Ascending aorta (tissue), 2 donors: ENCODE results near the gene STXBP5L. TPM values are rescaled to one million over a fixed set of nuclear protein-coding genes. Genes with fewer than 3 reads are reported as not detected.
"Not testable (repeated sequence)": the region's sequence is repeated elsewhere in the genome, so short reads cannot be mapped to it uniquely, and the experiment has no call there.

ENCODE experiments used
- DNase-seq, 2 donors: peaks; one replicate each; pipeline ENCODE4 v3.0.0-alpha.2; 2019; ENCODE audit warnings: low spot score in 2 of 2
- H3K27ac ChIP-seq, 2 donors: fragments of 200-600 bp; sonication (generic); one replicate each; pipeline ENCODE4 v1.5.1; 2016 to 2017; ENCODE audit warnings: mild to moderate bottlenecking in 1 of 2
- H3K27me3 ChIP-seq: fragments of 200-600 bp; sonication (generic); one replicate; pipeline ENCODE4 v1.5.1; 2017
- H3K36me3 ChIP-seq, 2 donors: fragments of 200-600 bp; sonication (generic); one replicate each; pipeline ENCODE4 v1.5.1; 2016
- H3K4me1 ChIP-seq, 2 donors: fragments of 200-600 bp; sonication (generic); one replicate each; pipeline ENCODE4 v1.5.1; 2016 to 2017; ENCODE audit warnings: mild to moderate bottlenecking in 1 of 2
- H3K4me3 ChIP-seq, 2 donors: fragments of 200-600 bp; sonication (generic); one replicate each; pipeline ENCODE4 v1.5.1; 2016 to 2017; ENCODE audit warnings: mild to moderate bottlenecking in 1 of 2
- H3K9me3 ChIP-seq, 2 donors: fragments of 200-600 bp; sonication (generic); one replicate each; pipeline ENCODE4 v1.5.1; 2016
- intact Hi-C: fragments of 100-400 bp; cut with DNase I; formaldehyde crosslinking; loops from one replicate; pipeline ENCODE4 v1.15.1; 2023
- total RNA-seq: library from RNA; depleted of rRNA; stranded (reverse); fragments of >200 nt; gene quantifications from one replicate; pipeline ENCODE4 v1.1.0, GENCODE V29; 2016
- TF ChIP-seq, protein P1 (sequence below), 3 experiments: fragments of 200-600 bp in 2 of 3; fragments of 450-650 bp in 1 of 3; sonication (generic) in 2 of 3; IDR thresholded peaks; one replicate each; pipeline ENCODE4 v1.5.1; 2016 to 2019; ENCODE audit warnings: antibody characterized with exemption in 3 of 3, mild to moderate bottlenecking in 1 of 3, moderate library complexity in 1 of 3

The STXBP5L gene
- total RNA-seq, 1 donor from 2014 or later: not detected

- Histone ChIP-seq H3K4me1 (no peaks in the 10 kb centered on the region), H3K36me3 (no peaks in the 10 kb centered on the region), H3K9me3 (peaks cover 0 to 2% of the 10 kb centered on the region in 2 donors), H3K4me3 (no peak overlapping the region), H3K27me3 (no peaks in the 10 kb centered on the region), H3K27ac (no peak overlapping the region)
- TF ChIP-seq, protein P1, sequence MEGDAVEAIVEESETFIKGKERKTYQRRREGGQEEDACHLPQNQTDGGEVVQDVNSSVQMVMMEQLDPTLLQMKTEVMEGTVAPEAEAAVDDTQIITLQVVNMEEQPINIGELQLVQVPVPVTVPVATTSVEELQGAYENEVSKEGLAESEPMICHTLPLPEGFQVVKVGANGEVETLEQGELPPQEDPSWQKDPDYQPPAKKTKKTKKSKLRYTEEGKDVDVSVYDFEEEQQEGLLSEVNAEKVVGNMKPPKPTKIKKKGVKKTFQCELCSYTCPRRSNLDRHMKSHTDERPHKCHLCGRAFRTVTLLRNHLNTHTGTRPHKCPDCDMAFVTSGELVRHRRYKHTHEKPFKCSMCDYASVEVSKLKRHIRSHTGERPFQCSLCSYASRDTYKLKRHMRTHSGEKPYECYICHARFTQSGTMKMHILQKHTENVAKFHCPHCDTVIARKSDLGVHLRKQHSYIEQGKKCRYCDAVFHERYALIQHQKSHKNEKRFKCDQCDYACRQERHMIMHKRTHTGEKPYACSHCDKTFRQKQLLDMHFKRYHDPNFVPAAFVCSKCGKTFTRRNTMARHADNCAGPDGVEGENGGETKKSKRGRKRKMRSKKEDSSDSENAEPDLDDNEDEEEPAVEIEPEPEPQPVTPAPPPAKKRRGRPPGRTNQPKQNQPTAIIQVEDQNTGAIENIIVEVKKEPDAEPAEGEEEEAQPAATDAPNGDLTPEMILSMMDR (IDR thresholded peaks at IDR 0.05): no peak
- DNase-seq: no peak
- intact Hi-C loops: no loop called here
Measured at GRCh38 chr3:121018917-121019321, 110.9 kb downstream of the STXBP5L start.

DNA sequence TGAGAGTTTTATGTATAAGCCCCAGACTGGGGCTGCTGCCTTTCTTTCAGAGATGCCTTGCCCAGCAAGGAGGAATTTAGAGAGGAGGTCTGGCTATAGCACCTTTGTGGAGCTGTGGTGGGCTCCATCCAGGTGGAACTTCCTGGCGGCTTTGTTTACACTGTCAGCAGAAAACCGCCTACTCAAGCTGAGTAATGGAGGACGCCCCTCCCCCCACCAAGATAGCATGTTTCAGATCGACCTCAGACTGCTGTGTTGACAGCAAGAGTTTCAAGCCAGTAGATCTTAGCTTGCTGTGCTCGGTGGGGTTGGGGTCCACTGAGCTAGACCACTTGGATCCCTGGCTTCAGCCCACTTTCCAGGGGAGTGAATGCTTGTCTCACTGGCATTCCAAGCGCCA, 155.6 kb downstream of the STXBP5L start:
- Histone ChIP-seq H3K9me3 (no peaks in the 10 kb centered on the region), H3K4me1 (no peaks in the 10 kb centered on the region), H3K27ac (no peak overlapping the region), H3K4me3 (no peak overlapping the region), H3K36me3 (no peaks in the 10 kb centered on the region), H3K27me3 (no peaks in the 10 kb centered on the region)
- TF ChIP-seq, protein P1 (IDR thresholded peaks at IDR 0.05): no peak
- intact Hi-C loops: no loop called here
- no peak for DNase-seq

DNA sequence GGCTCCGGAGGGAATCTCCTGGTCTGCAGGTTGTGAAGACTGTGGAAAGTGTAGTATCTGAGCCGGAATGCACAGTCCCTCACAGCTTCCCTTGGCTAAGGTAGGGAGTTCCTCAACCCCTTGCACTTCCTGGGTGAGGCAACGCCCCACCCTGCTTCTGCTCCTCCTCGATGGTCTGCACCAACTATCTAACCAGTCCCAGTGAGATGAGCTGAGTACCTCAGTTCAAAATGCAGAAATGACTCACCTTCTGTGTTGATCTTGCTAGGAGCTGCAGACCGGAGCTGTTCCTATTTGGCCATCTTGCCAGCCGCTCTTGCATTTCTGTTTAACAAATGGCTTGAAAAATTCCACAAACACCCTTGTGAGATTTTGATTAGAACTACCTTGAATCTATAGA, 156.1 kb downstream of the STXBP5L start:
- intact Hi-C loops: no loop called here
- no peak for DNase-seq
- TF ChIP-seq, protein P1 (IDR thresholded peaks at IDR 0.05): no peak
- H3K9me3 ChIP-seq: no peaks in the 10 kb centered on the region
- no peaks in the 10 kb centered on the region for H3K36me3 ChIP-seq
- H3K27me3 ChIP-seq: no peaks in the 10 kb centered on the region
- no peak overlapping the region for H3K4me3 ChIP-seq
- H3K27ac ChIP-seq: no peak overlapping the region
- H3K4me1 ChIP-seq: no peaks in the 10 kb centered on the region

GRCh38 chr3:121072133-121072532, 164.1 kb downstream of the STXBP5L start:
- H3K36me3 ChIP-seq: no peaks in the 10 kb centered on the region
- TF ChIP-seq, protein P1 (IDR thresholded peaks at IDR 0.05): no peak
- intact Hi-C loops: no loop called here
- no peaks in the 10 kb centered on the region for H3K9me3 ChIP-seq
- H3K4me1 ChIP-seq: peaks cover 0 to 3% of the 10 kb centered on the region in 2 donors
- no peak for DNase-seq
- H3K27ac ChIP-seq: no peak overlapping the region
- H3K27me3 ChIP-seq: no peaks in the 10 kb centered on the region
- H3K4me3 ChIP-seq: peak overlapping the region; percentile 26 to 43

- no peak for DNase-seq
- Histone ChIP-seq H3K4me3 (no peak overlapping the region), H3K9me3 (no peaks in the 10 kb centered on the region), H3K36me3 (no peaks in the 10 kb centered on the region), H3K27ac (no peak overlapping the region), H3K27me3 (no peaks in the 10 kb centered on the region), H3K4me1 (peaks cover 0 to 3% of the 10 kb centered on the region in 2 donors)
- intact Hi-C loops: no loop called here
- TF ChIP-seq, protein P1 (IDR thresholded peaks at IDR 0.05): no peak
Measured at GRCh38 chr3:121073011-121073410, 165.0 kb downstream of the STXBP5L start.

DNA sequence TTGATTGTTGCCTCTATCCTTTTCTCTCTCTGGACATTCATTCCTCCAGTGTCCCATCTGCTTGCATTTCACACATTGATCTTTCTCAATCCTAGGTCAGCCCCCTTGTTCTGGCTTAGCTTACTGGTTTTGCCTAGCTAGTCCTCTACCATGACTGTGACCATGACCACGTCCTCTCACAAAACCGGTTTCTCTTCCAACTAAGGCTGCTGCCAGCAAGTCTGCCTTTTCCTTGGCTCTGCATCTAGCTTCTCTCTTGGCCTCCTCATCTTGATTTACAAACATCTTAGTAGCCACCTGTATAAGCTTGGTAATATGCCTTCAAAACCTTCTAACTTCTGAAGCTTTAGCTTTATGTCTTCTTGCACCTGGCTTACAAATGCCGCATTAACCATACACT, 167.2 kb downstream of the STXBP5L start:
- TF ChIP-seq, protein P1 (IDR thresholded peaks at IDR 0.05): no peak
- Histone ChIP-seq H3K36me3 (no peaks in the 10 kb centered on the region), H3K27me3 (no peaks in the 10 kb centered on the region), H3K9me3 (no peaks in the 10 kb centered on the region), H3K4me3 (no peak overlapping the region), H3K4me1 (peaks cover 0 to 3% of the 10 kb centered on the region in 2 donors), H3K27ac (no peak overlapping the region)
- intact Hi-C loops: no loop called here
- DNase-seq: no peak

DNA sequence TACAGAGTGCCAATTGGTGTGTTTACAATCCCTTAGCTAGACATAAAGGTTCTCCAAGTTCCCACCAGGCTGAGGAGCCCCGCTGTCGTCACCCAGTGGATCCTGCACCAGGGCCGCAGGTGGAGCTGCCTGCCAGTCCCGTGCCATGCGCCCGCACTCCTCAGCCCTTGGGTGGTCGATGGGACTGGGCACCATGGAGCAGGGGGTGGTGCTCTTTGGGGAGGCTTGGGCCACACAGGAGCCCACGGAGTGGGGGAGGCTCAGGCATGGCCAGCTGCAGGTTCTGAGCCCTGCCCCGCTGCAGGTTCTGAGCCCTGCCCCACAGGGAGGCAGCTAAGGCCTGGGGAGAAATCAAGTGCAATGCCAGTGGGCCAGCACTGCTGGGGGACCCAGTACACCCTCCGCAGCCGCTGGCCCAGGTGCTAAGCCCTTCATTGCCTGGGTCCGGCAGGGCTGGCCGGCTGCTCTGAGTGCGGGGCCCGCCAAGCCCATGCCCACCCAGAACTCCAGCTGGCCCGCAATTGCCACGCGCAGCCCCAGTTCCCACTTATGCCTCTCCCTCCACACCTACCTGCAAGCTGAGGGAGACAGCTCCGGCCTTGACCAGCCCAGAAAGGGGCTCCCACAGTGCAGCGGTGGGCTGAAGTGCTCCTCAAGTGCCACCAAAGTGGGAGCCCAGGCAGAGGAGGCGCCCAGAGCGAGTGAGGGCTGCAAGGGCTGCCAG, 170.5 kb downstream of the STXBP5L start:
- H3K4me3 ChIP-seq, H3K27ac ChIP-seq, DNase-seq, H3K9me3 ChIP-seq, H3K4me1 ChIP-seq, intact Hi-C loops, H3K36me3 ChIP-seq, H3K27me3 ChIP-seq: not testable (repeated sequence)
